ENCODE data around the gene PRDM16. TPM values are rescaled to one million over a fixed set of nuclear protein-coding genes. Genes with fewer than 3 reads are reported as not detected.

PRDM16 gene
- total RNA-seq, 1 experiment from 2014 or later: 22.3 TPM

- Histone ChIP-seq H3K4me3 (ENCODE audit: low read depth in 2 of 2, low read length in 2 of 2) (no peak overlapping the region), H3K36me3 (ENCODE audit: control insufficient read depth, insufficient read depth, low read length) (no peaks in the 10 kb centered on the region), H3K27me3 (ENCODE audit: control insufficient read depth, insufficient read depth, low read length) (no peaks in the 10 kb centered on the region), H3K9me3 (ENCODE audit: control insufficient read depth, insufficient read depth, low read depth, low read length) (no peaks in the 10 kb centered on the region), H3K27ac (ENCODE audit: low read length) (no peak overlapping the region), H3K4me1 (ENCODE audit: control insufficient read depth, insufficient read depth, low read length) (no peaks in the 10 kb centered on the region)
- DNase-seq (ENCODE audit: low read depth, low spot score) (no peak), ATAC-seq (no peak)
- ChIA-PET POLR2A (interaction anchor here (0.6 kb wide), 1 partner anchor 55 kb away, joined by 4 read pairs; no protein-coding TSS in a partner anchor), CTCF (no interaction called here)
- BruUV-seq (replicated peaks): no TSS peak
- in situ Hi-C loops (cut with HindIII; ENCODE audit: low pct_unique_long_range_greater_than_20kb, low sequenced_read_pairs): no loop called here
- intact Hi-C loops (cut with micrococcal nuclease; ENCODE audit: unreplicated experiment): no loop called here
- no peak for TF ChIP-seq TCF7L2 (IDR thresholded peaks at IDR 0.05; ENCODE audit: low read depth, low read length)
These were observed 72.1 kb downstream of the PRDM16 start for GRCh38 chr1:3141129-3141528.

- no TSS peak for BruUV-seq (replicated peaks)
- ATAC-seq: no peak
- no peaks in the 10 kb centered on the region for H3K36me3 ChIP-seq (ENCODE audit: control insufficient read depth, insufficient read depth, low read length)
- no peaks in the 10 kb centered on the region for H3K27me3 ChIP-seq (ENCODE audit: control insufficient read depth, insufficient read depth, low read length)
- H3K4me1 ChIP-seq (ENCODE audit: control insufficient read depth, insufficient read depth, low read length): no peaks in the 10 kb centered on the region
- in situ Hi-C loops (cut with HindIII; ENCODE audit: low pct_unique_long_range_greater_than_20kb, low sequenced_read_pairs): no loop called here
- no peaks in the 10 kb centered on the region for H3K9me3 ChIP-seq (ENCODE audit: control insufficient read depth, insufficient read depth, low read depth, low read length)
- ChIA-PET POLR2A (no interaction called here), CTCF (no interaction called here)
- DNase-seq (ENCODE audit: low read depth, low spot score): no peak
- H3K27ac ChIP-seq (ENCODE audit: low read length): no peak overlapping the region
- intact Hi-C loops (cut with micrococcal nuclease; ENCODE audit: unreplicated experiment): no loop called here
- no peak for TF ChIP-seq TCF7L2 (IDR thresholded peaks at IDR 0.05; ENCODE audit: low read depth, low read length)
- no peak for TF ChIP-seq POLR2AphosphoS5 (IDR thresholded peaks at IDR 0.05; ENCODE audit: low read depth, low read length)
- no peak for TF ChIP-seq REST (IDR thresholded peaks at IDR 0.05; ENCODE audit: insufficient read depth in 1 of 2, low read depth in 2 of 2, low read length in 1 of 2)
- TF ChIP-seq CTCF (IDR thresholded peaks at IDR 0.05): no peak
- TF ChIP-seq SIN3A (IDR thresholded peaks at IDR 0.05; ENCODE audit: borderline replicate concordance, insufficient read depth, low read depth, low read length): no peak
- H3K4me3 ChIP-seq (ENCODE audit: low read depth in 2 of 2, low read length in 2 of 2): no peak overlapping the region
These were observed 72.8 kb downstream of the PRDM16 start for GRCh38 chr1:3141836-3142235.

- Histone ChIP-seq H3K36me3 (ENCODE audit: control insufficient read depth, insufficient read depth, low read length) (no peaks in the 10 kb centered on the region), H3K9me3 (ENCODE audit: control insufficient read depth, insufficient read depth, low read depth, low read length) (no peaks in the 10 kb centered on the region), H3K27me3 (ENCODE audit: control insufficient read depth, insufficient read depth, low read length) (no peaks in the 10 kb centered on the region), H3K4me1 (ENCODE audit: control insufficient read depth, insufficient read depth, low read length) (no peaks in the 10 kb centered on the region), H3K4me3 (ENCODE audit: low read depth in 2 of 2, low read length in 2 of 2) (no peak overlapping the region), H3K27ac (ENCODE audit: low read length) (no peak overlapping the region)
- ATAC-seq (no peak), DNase-seq (ENCODE audit: low read depth, low spot score) (no peak)
- no peak for TF ChIP-seq POLR2AphosphoS5 (IDR thresholded peaks at IDR 0.05; ENCODE audit: low read depth, low read length)
- no peak for TF ChIP-seq TCF7L2 (IDR thresholded peaks at IDR 0.05; ENCODE audit: low read depth, low read length)
- TF ChIP-seq REST (IDR thresholded peaks at IDR 0.05; ENCODE audit: insufficient read depth in 1 of 2, low read depth in 2 of 2, low read length in 1 of 2): no peak
- TF ChIP-seq SIN3A (IDR thresholded peaks at IDR 0.05; ENCODE audit: borderline replicate concordance, insufficient read depth, low read depth, low read length): no peak
- no peak for TF ChIP-seq CTCF (IDR thresholded peaks at IDR 0.05)
- in situ Hi-C loops (cut with HindIII; ENCODE audit: low pct_unique_long_range_greater_than_20kb, low sequenced_read_pairs): no loop called here
- intact Hi-C loops (cut with micrococcal nuclease; ENCODE audit: unreplicated experiment): no loop called here
- BruUV-seq (replicated peaks): no TSS peak
- ChIA-PET CTCF (no interaction called here), POLR2A (no interaction called here)
These were observed 73.2 kb downstream of the PRDM16 start for GRCh38 chr1:3142236-3142635.
